Measurements from ENCODE around the gene SPTBN1.

GRCh38 chr2:54535599-54536195 is 79.6 kb downstream of the SPTBN1 start:
- TF ChIP-seq YY1 (IDR thresholded peaks at IDR 0.05; ENCODE audit: insufficient read depth, insufficient read length) (no peak), ZNF274 (IDR thresholded peaks at IDR 0.05; ENCODE audit: low read depth, low read length) (no peak), SUZ12 (IDR thresholded peaks at IDR 0.05; ENCODE audit: extremely low read depth, insufficient read depth, insufficient read length) (no peak)
